Skin epidermis (tissue), 12 donors: ENCODE measurements around the gene WDR55.
"Not testable (repeated sequence)": the region's sequence is repeated elsewhere in the genome, so short reads cannot be mapped to it uniquely, and the experiment has no call there.

Source experiments
- H3K27ac ChIP-seq, 21 experiments: fragments of 200-600 bp; sonication (generic) in 11 of 21; one replicate each; pipeline ENCODE4 v1.5.0; 2020; ENCODE audit warnings: mild to moderate bottlenecking in 3 of 21, inconsistent platforms in 2 of 21, moderate library complexity in 2 of 21
- H3K4me3 ChIP-seq, 7 experiments: fragments of 200-600 bp; sonication (generic) in 2 of 7; one replicate each; pipeline ENCODE4 v1.5.0; 2020; ENCODE audit warnings: inconsistent platforms in 2 of 7, mild to moderate bottlenecking in 2 of 7, moderate library complexity in 1 of 7

The WDR55 gene

GRCh38 chr5:140696891-140697492, 32.3 kb downstream of the WDR55 start:
- H3K4me3 ChIP-seq, result no peak overlapping the region
- no peak overlapping the region for H3K27ac ChIP-seq

GRCh38 chr5:140700177-140701144, 35.8 kb downstream of the WDR55 start, which contains the start of gene ZMAT2:
Gene ZMAT2, plus strand, starts transcription at chr5:140700447. Its CDS starts 14 bp downstream, at chr5:140700461.
- H3K27ac ChIP-seq, result peak within 1 kb of the TSS; percentile 39 to 85 (median 74)

GRCh38 chr5:140707812-140708211, 43.1 kb downstream of the WDR55 start:
- H3K4me3 ChIP-seq, result no peak overlapping the region
- H3K27ac ChIP-seq, result no peak overlapping the region

More at GRCh38 chr5:140700177-140701144, 35.8 kb downstream of the WDR55 start, which contains the start of gene ZMAT2:
- peak within 1 kb of the TSS; percentile 59 to 89 (median 73) for H3K4me3 ChIP-seq

- not testable (repeated sequence) for H3K27ac ChIP-seq, H3K4me3 ChIP-seq
Measured at GRCh38 chr5:140708787-140709186, 44.1 kb downstream of the WDR55 start.

GRCh38 chr5:140710899-140711552, 46.3 kb downstream of the WDR55 start:
- H3K4me3 ChIP-seq, result peak overlapping the region; percentile 49 to 80 (median 58)
- peak overlapping the region; percentile 12 to 91 (median 83) for H3K27ac ChIP-seq

- H3K4me3 ChIP-seq, result peak overlapping the region in 2 of 7 experiments; percentile 58 to 80
- peak overlapping the region in 3 of 21 experiments; percentile 82 to 90 (median 83) for H3K27ac ChIP-seq
Measured at GRCh38 chr5:140711794-140712193, 47.1 kb downstream of the WDR55 start.

GRCh38 chr5:140713562-140714094, 48.9 kb downstream of the WDR55 start:
- Histone ChIP-seq H3K27ac (no peak overlapping the region), H3K4me3 (no peak overlapping the region)

- not testable (repeated sequence) for H3K4me3 ChIP-seq, H3K27ac ChIP-seq
Measured at GRCh38 chr5:140716238-140716637, 51.5 kb downstream of the WDR55 start.

GRCh38 chr5:140718266-140718592, 53.5 kb downstream of the WDR55 start:
- Histone ChIP-seq H3K4me3 (no peak overlapping the region), H3K27ac (no peak overlapping the region)

GRCh38 chr5:140720738-140721137, 56.0 kb downstream of the WDR55 start:
- not testable (repeated sequence) for H3K4me3 ChIP-seq, H3K27ac ChIP-seq

GRCh38 chr5:140721395-140721794, 56.7 kb downstream of the WDR55 start:
- not testable (repeated sequence) for H3K27ac ChIP-seq, H3K4me3 ChIP-seq
